Fibroblast of skin of abdomen (primary cell): ENCODE measurements around the gene METTL4.

ENCODE experiments used
- DNase-seq: peaks from one replicate; pipeline ENCODE4 v3.0.0-alpha.2; 2013

Gene METTL4

GRCh38 chr18:2515908-2516625 lies 55.2 kb downstream of the METTL4 start:
- DNase-seq: peak; percentile 90

- peak; percentile 88 for DNase-seq
Measured at GRCh38 chr18:2515171-2515787, 56.0 kb downstream of the METTL4 start.

- DNase-seq: no peak
Measured at GRCh38 chr18:2513616-2514015, 57.7 kb downstream of the METTL4 start.

DNA sequence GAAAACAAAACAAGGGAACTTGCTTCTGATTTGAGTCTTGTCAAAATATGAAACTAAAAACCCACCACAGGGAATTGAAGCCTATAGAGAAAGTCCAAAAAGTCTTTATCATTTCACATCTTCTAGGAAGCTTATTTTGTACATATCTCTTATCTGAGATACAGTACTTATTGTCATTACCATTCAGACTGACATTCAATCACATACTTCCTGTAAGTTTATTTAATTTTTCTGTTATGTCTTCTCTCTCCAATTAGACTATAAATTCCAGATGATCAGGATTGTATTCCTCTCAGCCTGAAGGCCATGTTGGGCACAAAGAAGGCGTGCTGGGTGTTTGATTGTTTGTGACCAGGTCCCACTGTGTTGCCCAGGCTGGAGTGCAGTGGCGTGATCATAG lies 59.2 kb downstream of the METTL4 start:
- DNase-seq: no peak

- no peak for DNase-seq
Measured at GRCh38 chr18:2511451-2511850, 59.9 kb downstream of the METTL4 start.

GRCh38 chr18:2510416-2510815 lies 60.9 kb downstream of the METTL4 start:
- DNase-seq: no peak

DNA sequence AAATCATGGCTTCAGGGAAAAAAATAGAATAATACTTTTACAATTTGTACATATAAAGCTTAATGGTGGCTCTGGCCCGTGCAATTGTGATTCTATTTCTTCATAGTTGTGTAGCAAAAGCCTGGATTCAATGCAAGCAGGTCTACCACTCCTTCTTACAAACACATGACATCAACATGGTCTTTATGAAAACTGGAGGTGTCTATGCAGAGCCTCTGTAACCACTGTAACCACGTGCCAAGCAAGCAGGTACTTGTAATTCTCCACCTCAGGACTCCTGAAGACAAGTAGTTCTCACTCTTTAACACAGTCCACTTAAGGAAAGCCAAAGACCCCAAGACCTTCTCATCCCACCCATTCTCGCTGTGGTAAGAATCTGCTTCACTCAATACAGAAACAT lies 62.6 kb downstream of the METTL4 start:
- DNase-seq: no peak

GRCh38 chr18:2508155-2508554 lies 63.1 kb downstream of the METTL4 start:
- no peak for DNase-seq

DNA sequence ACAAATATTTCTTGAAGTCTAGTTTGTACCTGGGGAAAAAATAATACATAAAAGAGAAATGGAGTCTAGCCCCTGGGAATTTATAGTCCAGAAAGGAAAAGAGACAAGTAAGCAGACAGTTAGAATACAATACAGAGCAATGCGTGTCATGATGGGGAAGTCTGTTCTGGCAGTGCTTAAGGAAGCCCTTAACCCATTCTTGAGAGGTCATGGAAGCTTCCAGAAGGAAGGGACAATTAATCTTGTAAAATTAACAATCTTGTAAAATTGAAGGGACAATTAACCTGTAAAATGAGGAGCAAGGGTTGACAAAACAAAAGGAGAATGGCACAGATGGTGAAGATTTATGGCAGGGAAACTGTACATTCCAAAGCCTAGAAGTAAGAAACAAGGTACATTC lies 66.7 kb downstream of the METTL4 start:
- no peak for DNase-seq

DNA sequence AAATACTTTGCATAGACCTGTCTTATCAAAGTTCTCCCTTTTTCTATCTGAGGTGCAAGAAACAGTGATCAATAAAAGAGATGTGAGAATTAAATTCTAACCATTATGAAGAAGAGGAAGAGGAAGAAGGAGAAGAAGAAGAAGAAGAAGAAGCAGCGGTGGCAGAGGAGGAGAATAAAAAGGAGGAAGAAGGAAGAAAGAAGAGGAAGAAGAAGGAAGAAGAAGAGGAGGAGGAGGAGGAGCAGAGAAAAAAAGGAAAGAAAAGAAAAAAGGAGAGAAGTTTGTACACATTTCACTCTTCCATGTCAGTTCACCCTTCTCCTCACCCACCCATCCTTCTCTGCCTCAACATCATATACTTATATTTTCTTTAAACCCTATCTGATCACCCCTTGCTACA lies 68.4 kb downstream of the METTL4 start:
- no peak for DNase-seq

DNA sequence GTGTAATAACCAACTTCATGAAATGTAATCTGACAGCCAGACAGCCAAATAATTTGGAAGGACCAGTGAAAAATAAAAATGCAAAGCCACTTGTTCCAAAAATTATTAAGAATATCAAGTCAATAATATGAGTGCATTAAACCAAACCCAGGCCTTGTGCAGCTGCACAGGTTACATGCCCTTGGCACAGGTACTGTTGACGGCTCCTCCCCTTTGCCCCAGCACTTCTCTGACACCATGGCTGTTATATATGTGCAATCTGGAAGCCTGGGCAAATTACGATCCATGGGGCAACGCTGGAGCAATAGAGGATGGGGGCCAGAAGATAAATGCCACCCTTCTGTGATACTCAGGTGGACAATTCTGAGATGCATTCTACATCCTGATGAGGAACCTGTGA lies 68.9 kb downstream of the METTL4 start:
- no peak for DNase-seq

GRCh38 chr18:2497797-2498196 lies 73.5 kb downstream of the METTL4 start:
- no peak for DNase-seq

DNA sequence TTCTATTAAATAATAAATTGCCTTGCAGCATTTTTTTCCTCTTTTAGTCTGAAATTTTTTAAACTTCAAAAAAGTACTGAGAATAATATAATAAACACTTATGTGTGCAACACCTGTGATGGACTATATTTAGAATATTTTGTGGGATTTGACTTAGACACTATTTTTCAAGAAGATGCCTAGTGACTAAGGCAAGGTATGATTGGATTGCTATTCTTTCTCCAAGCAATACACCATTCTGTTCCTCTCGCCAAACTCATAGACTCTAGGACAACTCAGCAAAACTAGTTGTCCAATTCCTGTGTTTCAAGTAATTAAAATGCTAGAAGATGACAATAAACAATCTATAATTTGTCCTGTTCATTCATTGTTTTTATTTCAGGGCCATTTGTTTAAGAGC lies 75.9 kb downstream of the METTL4 start:
- DNase-seq: no peak

- no peak for DNase-seq
Measured at GRCh38 chr18:2494921-2495320, 76.4 kb downstream of the METTL4 start.
